B cell (primary cell): ENCODE results near the gene DAAM2.

Experiments
- CTCF ChIP-seq: fragments of 200-600 bp; IDR thresholded peaks from one replicate; pipeline ENCODE4 v1.8.0; 2022; ENCODE audit warnings: antibody characterized with exemption, mild to moderate bottlenecking
- EZH2 ChIP-seq: IDR thresholded peaks from 2 replicates; pipeline ENCODE4 v1.6.1; 2012; ENCODE audit warnings: borderline replicate concordance, low read depth, mild to moderate bottlenecking, moderate library complexity, low read length; ENCODE audit not compliant: insufficient read depth, poor library complexity, severe bottlenecking

- TF ChIP-seq CTCF = no peak
- no peak for TF ChIP-seq EZH2
These were observed 145.6 kb downstream of the DAAM2 start for GRCh38 chr6:39937686-39938333.
